Psoas muscle (tissue), 8 donors: Measurements from ENCODE around the gene G2E3. TPM values are rescaled to one million over a fixed set of nuclear protein-coding genes. Genes with fewer than 3 reads are reported as not detected.

Source experiments
- ATAC-seq, 4 donors: fragments of 200-7000 bp; cut with Tn5 transposase; one replicate each; pipeline ENCODE4 v1.9.1; 2020; ENCODE audit warnings: moderate library complexity in 3 of 4, mild to moderate bottlenecking in 2 of 4
- DNase-seq, 2 donors: peaks; one replicate each; pipeline ENCODE4 v3.0.0-alpha.2; 2020
- H3K27ac ChIP-seq: fragments of 200-600 bp; one replicate; pipeline ENCODE4 v1.8.0; 2022
- H3K27me3 ChIP-seq, 3 donors: fragments of 200-600 bp in 1 of 3; one replicate each; pipeline versions ENCODE4 v1.6.1 to v1.8.0; 2013 to 2022; ENCODE audit warnings: low read length in 2 of 3, mild to moderate bottlenecking in 2 of 3, moderate library complexity in 1 of 3; ENCODE audit not compliant: insufficient read depth in 3 of 3
- H3K36me3 ChIP-seq, 2 donors: fragments of 200-600 bp in 1 of 2; one replicate each; pipeline versions ENCODE4 v1.6.1 to v1.8.0; 2013 to 2022; ENCODE audit warnings: low read depth in 1 of 2, mild to moderate bottlenecking in 1 of 2, moderate library complexity in 1 of 2; ENCODE audit not compliant: insufficient read depth in 1 of 2
- H3K4me1 ChIP-seq: fragments of 200-600 bp; one replicate; pipeline ENCODE4 v1.8.0; 2022
- H3K4me3 ChIP-seq: fragments of 200-600 bp; one replicate; pipeline ENCODE4 v1.8.0; 2022; ENCODE audit warnings: mild to moderate bottlenecking
- H3K9me3 ChIP-seq: fragments of 200-600 bp; one replicate; pipeline ENCODE4 v1.8.0; 2022
- intact Hi-C, 2 donors: fragments of 100-400 bp; cut with DNase I; formaldehyde crosslinking; loops; one replicate each; pipeline versions ENCODE4 v1.11.0 to v1.14.2; 2022
- polyA plus RNA-seq, 3 donors: library from polyadenylated mRNA; stranded (reverse); fragments of 200-250 nt; gene quantifications; one replicate each; pipeline ENCODE4 v1.2.3, GENCODE V29; 2013
- total RNA-seq, 4 donors: library from RNA; stranded (reverse); fragmentation: NEBNext Ultra II Directional in 2 of 4; extraction: Animal tissue kit (Norgen Biotek cat#: 25700) in 2 of 4; gene quantifications; one replicate each; pipeline versions ENCODE4 v1.2.1 to v1.2.4, GENCODE V29; 2021 to 2023
- TF ChIP-seq, protein P1 (sequence below): fragments of 200-600 bp; IDR thresholded peaks from one replicate; pipeline ENCODE4 v1.8.0; 2022; ENCODE audit warnings: antibody characterized with exemption
- donor health status: healthy with polysubstance abuse.
- donor health status: DM: no; HTN: no; CAD: no; lungs with moderate emphysema.
- donor health status: Bipolar disorder and iron deficiency.
- donor health status: healthy.
- donor health status: DM: yes; HTN: yes; CAD: no.
- donor health status: DM: no; HTN: no; CAD: no.
- donor health status: DM: no; HTN: no; CAD: no.
- donor health status: DM: yes; HTN: yes; CAD: no.

G2E3 gene
- total and polyA plus RNA-seq, 7 donors = 1.9 to 8.0 (median 5.0) TPM

DNA sequence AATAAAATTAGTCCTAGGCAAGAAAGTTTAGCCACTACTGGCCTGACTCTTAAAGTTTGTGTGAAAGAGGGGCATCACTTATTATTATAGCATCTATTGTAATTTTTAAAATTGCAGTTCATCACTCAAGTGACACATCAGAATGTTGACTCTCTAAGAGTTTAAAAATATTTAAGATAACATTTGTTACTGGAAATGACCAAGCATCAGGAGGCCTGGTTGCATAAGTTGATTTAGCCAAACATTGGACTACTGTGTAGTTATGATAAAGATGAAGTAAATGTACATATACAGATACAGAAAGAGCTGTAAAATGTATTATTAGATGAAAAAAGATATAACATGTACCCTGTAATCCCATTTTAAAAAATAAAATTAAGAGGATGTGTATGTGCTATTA, 110.6 kb downstream of the G2E3 start:
- no peak overlapping the region for H3K27ac ChIP-seq
- intact Hi-C loops = no loop called here
- no peaks in the 10 kb centered on the region for H3K9me3 ChIP-seq
- peaks cover 0 to 42% of the 10 kb centered on the region in 2 donors for H3K36me3 ChIP-seq
- no peaks in the 10 kb centered on the region for H3K4me1 ChIP-seq
- DNase-seq = no peak
- ATAC-seq = no peak
- TF ChIP-seq, protein P1, sequence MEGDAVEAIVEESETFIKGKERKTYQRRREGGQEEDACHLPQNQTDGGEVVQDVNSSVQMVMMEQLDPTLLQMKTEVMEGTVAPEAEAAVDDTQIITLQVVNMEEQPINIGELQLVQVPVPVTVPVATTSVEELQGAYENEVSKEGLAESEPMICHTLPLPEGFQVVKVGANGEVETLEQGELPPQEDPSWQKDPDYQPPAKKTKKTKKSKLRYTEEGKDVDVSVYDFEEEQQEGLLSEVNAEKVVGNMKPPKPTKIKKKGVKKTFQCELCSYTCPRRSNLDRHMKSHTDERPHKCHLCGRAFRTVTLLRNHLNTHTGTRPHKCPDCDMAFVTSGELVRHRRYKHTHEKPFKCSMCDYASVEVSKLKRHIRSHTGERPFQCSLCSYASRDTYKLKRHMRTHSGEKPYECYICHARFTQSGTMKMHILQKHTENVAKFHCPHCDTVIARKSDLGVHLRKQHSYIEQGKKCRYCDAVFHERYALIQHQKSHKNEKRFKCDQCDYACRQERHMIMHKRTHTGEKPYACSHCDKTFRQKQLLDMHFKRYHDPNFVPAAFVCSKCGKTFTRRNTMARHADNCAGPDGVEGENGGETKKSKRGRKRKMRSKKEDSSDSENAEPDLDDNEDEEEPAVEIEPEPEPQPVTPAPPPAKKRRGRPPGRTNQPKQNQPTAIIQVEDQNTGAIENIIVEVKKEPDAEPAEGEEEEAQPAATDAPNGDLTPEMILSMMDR = no peak
- no peaks in the 10 kb centered on the region for H3K27me3 ChIP-seq
- H3K4me3 ChIP-seq = no peak overlapping the region

Other genes with a start within 250 kb of the G2E3 start
- gene SCFD1, start 63.2 kb downstream of the G2E3 start, total RNA-seq = 10 to 100 TPM; 29.9 to 49.8 (median 35.6) TPM
- 10 to 100 TPM; 26.9 to 42.7 (median 34.1) TPM for gene SCFD1, start 63.2 kb downstream of the G2E3 start, polyA plus RNA-seq